ENCODE data around the gene KANSL1.

- TF ChIP-seq TCF4 (CRISPR knock-in tag; IDR thresholded peaks at IDR 0.05; ENCODE audit: borderline replicate concordance) = no peak
- no peak for TF ChIP-seq ZNF565 (CRISPR knock-in tag; conservative IDR thresholded peaks at IDR 0.05; ENCODE audit: low read depth)
These were observed 132.8 kb downstream of the KANSL1 start for GRCh38 chr17:46060461-46060860.
